Middle frontal gyrus (tissue), 1 donor: Measurements from ENCODE around the gene ATXN7L3B.

Experiments used
- DNase-seq: peaks from one replicate; pipeline ENCODE4 v3.0.0-alpha.2; 2015; ENCODE audit warnings: low spot score; ENCODE audit errors: extremely low spot score

ATXN7L3B gene

DNA sequence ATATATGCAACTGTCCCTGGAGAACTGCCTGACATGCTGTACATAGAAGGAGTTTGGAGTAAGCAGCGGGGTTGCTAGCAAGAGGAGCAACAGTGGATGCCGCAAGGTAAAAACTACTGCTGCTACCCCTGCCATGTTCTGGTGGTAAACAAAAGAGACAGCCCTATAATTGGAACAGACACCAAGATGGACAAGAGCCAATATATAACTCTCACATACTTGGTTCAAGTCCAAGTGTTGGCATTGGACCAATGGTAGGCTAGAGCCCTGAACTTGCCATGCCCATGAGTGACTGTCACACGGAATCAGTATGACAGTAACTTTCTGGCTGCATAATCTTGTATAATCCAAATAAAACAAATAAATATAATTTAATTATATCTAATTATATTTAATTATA lies 13.7 kb downstream of the ATXN7L3B start:
- no peak for DNase-seq

DNA sequence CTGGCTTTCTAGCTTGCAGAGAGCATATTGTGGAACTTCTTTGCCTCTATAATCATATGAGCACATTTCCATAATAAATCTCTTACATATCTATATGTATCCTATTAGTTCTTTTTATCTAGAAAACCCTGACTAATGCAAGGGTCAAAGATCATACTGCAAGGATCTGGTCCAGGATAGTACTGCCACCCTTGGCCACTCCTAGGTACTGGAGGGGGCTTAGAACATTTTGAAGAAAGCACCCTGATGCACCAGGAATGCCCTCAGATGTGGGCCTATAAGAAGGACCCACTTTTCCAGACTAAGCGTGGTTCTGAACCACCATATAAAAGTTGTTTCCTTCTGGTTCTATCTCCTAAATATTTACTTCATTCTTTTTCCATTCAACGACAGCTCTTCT lies 14.6 kb downstream of the ATXN7L3B start:
- DNase-seq = no peak

GRCh38 chr12:74559728-74560127 lies 22.1 kb downstream of the ATXN7L3B start:
- DNase-seq = no peak

- DNase-seq = no peak
Observed at GRCh38 chr12:74563927-74564326, 26.3 kb downstream of the ATXN7L3B start.

DNA sequence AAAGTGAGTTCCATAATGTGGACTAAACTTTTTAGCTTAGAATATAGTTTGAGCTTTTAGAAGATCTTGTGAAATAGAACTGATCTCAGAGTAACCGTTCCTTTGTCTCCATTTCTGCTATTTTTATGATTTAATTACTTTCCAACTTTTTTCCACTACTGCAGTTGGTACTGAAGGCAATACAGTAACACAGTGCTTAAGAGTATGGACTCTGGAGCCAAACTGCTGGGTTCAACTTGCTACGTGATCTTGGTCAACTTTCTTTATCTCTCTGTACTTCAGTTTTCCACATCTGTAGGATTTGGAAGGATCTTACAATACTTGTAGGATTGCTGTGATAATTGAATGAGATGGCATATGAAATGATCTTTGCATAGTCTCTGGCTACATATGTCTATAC lies 40.9 kb downstream of the ATXN7L3B start:
- no peak for DNase-seq

- no peak for DNase-seq
Observed at GRCh38 chr12:74579446-74579845, 41.8 kb downstream of the ATXN7L3B start.

- no peak for DNase-seq
Observed at GRCh38 chr12:74579981-74580380, 42.3 kb downstream of the ATXN7L3B start.

GRCh38 chr12:74581439-74581838 lies 43.8 kb downstream of the ATXN7L3B start:
- no peak for DNase-seq

- DNase-seq = no peak
Observed at GRCh38 chr12:74584483-74585062, 46.9 kb downstream of the ATXN7L3B start.

DNA sequence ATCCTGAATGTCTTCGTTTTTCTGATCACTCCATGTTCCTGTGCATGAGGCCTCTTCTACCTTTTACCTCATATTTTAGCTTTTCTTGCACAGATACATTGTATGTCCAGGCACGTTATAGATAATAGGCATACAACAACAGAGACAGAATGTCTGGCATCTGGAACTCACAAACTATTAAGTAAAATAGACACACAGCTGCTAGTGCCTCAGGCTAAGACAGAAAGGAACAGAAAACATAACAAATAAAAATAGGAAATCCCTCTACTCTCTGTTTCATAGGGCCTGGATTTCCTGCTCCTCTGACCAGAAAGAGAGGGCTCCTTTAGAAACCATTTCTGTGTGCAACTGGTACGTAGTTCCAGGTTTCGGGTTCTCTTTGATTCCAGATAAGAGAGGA lies 48.6 kb downstream of the ATXN7L3B start:
- DNase-seq = no peak
